ENCODE measurements around the gene GPC5. TPM values are rescaled to one million over a fixed set of nuclear protein-coding genes. Genes with fewer than 3 reads are reported as not detected.

GPC5 gene
- total and polyA plus RNA-seq, 9 donors: 0.10 to 1.5 (median 0.38) TPM

DNA sequence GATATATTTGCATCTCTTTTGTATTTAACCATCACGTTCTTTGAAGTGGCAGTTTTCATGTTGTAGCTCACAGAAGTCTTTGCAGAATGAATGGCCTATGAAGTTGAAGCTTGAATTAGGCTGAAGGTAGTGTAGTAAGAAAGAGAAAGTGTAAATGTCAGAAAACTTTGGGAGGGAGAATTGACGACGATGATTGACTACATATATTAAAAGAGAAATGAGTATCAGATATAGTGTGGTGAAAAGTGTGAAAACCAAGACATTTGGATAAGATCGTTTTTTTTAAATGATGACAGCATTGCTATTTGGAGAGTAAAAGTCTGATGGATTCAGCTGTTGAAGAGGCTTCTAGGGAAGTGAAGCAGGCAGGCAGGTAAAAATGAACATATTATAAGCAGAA, 14.6 kb upstream of the GPC5 start:
- 81 to 87% (median 83%) methylated on average over 4 of the region's 4 CpGs for WGBS, 3 donors
- no peaks in the 10 kb centered on the region for H3K4me1 ChIP-seq (ENCODE audit: insufficient read depth)
- no peaks in the 10 kb centered on the region for H3K27me3 ChIP-seq
- H3K4me3 ChIP-seq: no peak overlapping the region
- no peak overlapping the region for H3K27ac ChIP-seq
- no peaks in the 10 kb centered on the region for H3K9me3 ChIP-seq
- H3K36me3 ChIP-seq: no peaks in the 10 kb centered on the region
- no peak for DNase-seq
- TF ChIP-seq EP300 (IDR thresholded peaks at IDR 0.05): no peak
- TF ChIP-seq, protein P1, sequence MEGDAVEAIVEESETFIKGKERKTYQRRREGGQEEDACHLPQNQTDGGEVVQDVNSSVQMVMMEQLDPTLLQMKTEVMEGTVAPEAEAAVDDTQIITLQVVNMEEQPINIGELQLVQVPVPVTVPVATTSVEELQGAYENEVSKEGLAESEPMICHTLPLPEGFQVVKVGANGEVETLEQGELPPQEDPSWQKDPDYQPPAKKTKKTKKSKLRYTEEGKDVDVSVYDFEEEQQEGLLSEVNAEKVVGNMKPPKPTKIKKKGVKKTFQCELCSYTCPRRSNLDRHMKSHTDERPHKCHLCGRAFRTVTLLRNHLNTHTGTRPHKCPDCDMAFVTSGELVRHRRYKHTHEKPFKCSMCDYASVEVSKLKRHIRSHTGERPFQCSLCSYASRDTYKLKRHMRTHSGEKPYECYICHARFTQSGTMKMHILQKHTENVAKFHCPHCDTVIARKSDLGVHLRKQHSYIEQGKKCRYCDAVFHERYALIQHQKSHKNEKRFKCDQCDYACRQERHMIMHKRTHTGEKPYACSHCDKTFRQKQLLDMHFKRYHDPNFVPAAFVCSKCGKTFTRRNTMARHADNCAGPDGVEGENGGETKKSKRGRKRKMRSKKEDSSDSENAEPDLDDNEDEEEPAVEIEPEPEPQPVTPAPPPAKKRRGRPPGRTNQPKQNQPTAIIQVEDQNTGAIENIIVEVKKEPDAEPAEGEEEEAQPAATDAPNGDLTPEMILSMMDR (IDR thresholded peaks at IDR 0.05): no peak
- intact Hi-C loops (cut with DNase I): no loop called here

DNA sequence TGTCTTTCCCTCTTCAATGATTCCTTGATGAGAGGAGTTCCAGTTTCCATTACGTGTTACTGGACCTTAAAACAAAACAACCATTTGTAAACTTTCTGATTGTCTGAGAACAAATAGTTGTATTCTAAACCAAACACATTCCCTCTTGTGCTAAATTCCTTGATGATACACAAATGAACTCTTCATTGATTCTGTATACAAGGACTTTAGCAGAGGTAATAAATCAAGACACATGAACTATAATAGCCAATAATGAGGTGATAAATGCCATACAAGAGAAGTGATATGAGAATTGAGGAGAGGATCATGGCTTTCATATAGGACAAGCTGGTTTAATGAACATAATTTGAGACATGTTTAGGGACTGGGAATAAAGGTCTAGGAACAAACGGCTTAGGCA, 13.5 kb upstream of the GPC5 start:
- DNase-seq: no peak
- H3K4me3 ChIP-seq: no peak overlapping the region
- no peaks in the 10 kb centered on the region for H3K9me3 ChIP-seq
- no peak overlapping the region for H3K27ac ChIP-seq
- intact Hi-C loops (cut with DNase I): no loop called here
- no peaks in the 10 kb centered on the region for H3K4me1 ChIP-seq (ENCODE audit: insufficient read depth)
- no peaks in the 10 kb centered on the region for H3K36me3 ChIP-seq
- WGBS, 3 donors: 47 to 57% (median 57%) methylated on average over 2 of the region's 2 CpGs
- H3K27me3 ChIP-seq: no peaks in the 10 kb centered on the region
- TF ChIP-seq, protein P1 (IDR thresholded peaks at IDR 0.05): no peak
- TF ChIP-seq EP300 (IDR thresholded peaks at IDR 0.05) (no peak), POLR2A (IDR thresholded peaks at IDR 0.05) (no peak)

DNA sequence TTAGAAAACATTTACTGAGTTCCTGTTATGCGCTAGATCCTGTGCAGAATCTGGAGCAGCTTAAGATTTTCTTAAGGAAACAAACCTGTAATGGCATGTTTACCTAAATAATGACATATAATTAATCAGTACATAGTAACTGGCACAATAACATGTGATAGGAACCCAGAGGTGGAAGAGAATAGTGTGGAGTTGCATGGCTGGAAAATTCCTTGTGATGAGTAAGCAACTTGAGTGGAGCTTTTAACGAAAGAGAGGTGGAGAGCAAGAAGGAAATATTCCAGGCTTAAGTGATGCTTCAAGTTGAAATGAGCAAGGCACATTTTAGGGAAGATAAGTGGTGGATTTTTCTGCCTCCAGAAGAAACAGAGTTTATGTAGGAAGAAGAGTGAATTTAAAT, 9.2 kb upstream of the GPC5 start:
- Histone ChIP-seq H3K4me3 (no peak overlapping the region), H3K36me3 (no peaks in the 10 kb centered on the region), H3K4me1 (ENCODE audit: insufficient read depth) (no peaks in the 10 kb centered on the region), H3K27me3 (no peaks in the 10 kb centered on the region), H3K27ac (no peak overlapping the region), H3K9me3 (no peaks in the 10 kb centered on the region)
- WGBS, 3 donors: 75 to 83% (median 82%) methylated on average over 2 of the region's 2 CpGs
- intact Hi-C loops (cut with DNase I): no loop called here
- no peak for DNase-seq
- TF ChIP-seq EP300 (IDR thresholded peaks at IDR 0.05): no peak
- TF ChIP-seq POLR2A (IDR thresholded peaks at IDR 0.05): no peak
- TF ChIP-seq, protein P1 (IDR thresholded peaks at IDR 0.05): no peak

- Histone ChIP-seq H3K4me1 (ENCODE audit: insufficient read depth) (peaks cover 5% of the 10 kb centered on the region), H3K9me3 (peaks cover 0 to 3% of the 10 kb centered on the region in 2 donors), H3K36me3 (no peaks in the 10 kb centered on the region), H3K27ac (no peak overlapping the region), H3K4me3 (no peak overlapping the region), H3K27me3 (no peaks in the 10 kb centered on the region)
- WGBS, 3 donors: 75 to 93% (median 84%) methylated on average over 1 of the region's 1 CpG
- DNase-seq: no peak
- TF ChIP-seq POLR2A (IDR thresholded peaks at IDR 0.05): no peak
- no peak for TF ChIP-seq EP300 (IDR thresholded peaks at IDR 0.05)
- TF ChIP-seq, protein P1 (IDR thresholded peaks at IDR 0.05): no peak
- intact Hi-C loops (cut with DNase I): no loop called here
Measured at GRCh38 chr13:91397595-91397994, 826 bp upstream of the GPC5 start.

Measured in ovary (tissue), 9 donors.